ENCODE data around the gene SRPX2. TPM values are rescaled to one million over a fixed set of nuclear protein-coding genes. Genes with fewer than 3 reads are reported as not detected.

SRPX2 gene
- total RNA-seq, 1 experiment from 2014 or later, result 1.6 TPM

Other genes with a start within 250 kb of the SRPX2 start
- not detected in 2 replicates for gene PCDH19, start 233.9 kb upstream of the SRPX2 start, total RNA-seq (2014; rRNA removed; shearing (Covaris generic))
- not detected in 2 replicates for gene TNMD, start 59.3 kb upstream of the SRPX2 start, total RNA-seq (2014; rRNA removed; shearing (Covaris generic))
- gene TSPAN6, start 7.4 kb upstream of the SRPX2 start, total RNA-seq (2014; rRNA removed; shearing (Covaris generic)), result 54.1 and 56.0 TPM in 2 replicates
- 1.3 and 1.6 TPM in 2 replicates for gene SYTL4, start 87.9 kb downstream of the SRPX2 start, total RNA-seq (2014; rRNA removed; shearing (Covaris generic))
- gene CSTF2, start 176.2 kb downstream of the SRPX2 start, total RNA-seq (2014; rRNA removed; shearing (Covaris generic)), result 29.7 and 30.0 TPM in 2 replicates
- gene NOX1, start 230.2 kb downstream of the SRPX2 start, total RNA-seq (2014; rRNA removed; shearing (Covaris generic)), result not detected in 2 replicates